Ramos (cell line): ENCODE data around the gene CLSTN1.

ENCODE experiments used
- in situ Hi-C: fragments of 300-500 bp; cut with MboI; formaldehyde crosslinking; loops from one replicate; pipeline ENCODE4 v1.14.3; 2022; ENCODE audit warnings: low sequenced_read_pairs; ENCODE audit not compliant: unreplicated experiment

Gene CLSTN1

GRCh38 chr1:9823943-9824701 is at the start of gene CLSTN1:
TSS of gene CLSTN1 (minus strand) at chr1:9823965. CDS start at chr1:9823733, 232 bp downstream.
- in situ Hi-C loops = loop anchor here (5.0 kb wide), 1 partner anchor 37 kb away; no protein-coding TSS in a partner anchor

GRCh38 chr1:9873385-9873784 is 49.6 kb upstream of the CLSTN1 start:
- in situ Hi-C loops = loop anchor here (10.0 kb wide), 1 partner anchor 161 kb away; the partner anchor contains the start of gene UBE4B

DNA sequence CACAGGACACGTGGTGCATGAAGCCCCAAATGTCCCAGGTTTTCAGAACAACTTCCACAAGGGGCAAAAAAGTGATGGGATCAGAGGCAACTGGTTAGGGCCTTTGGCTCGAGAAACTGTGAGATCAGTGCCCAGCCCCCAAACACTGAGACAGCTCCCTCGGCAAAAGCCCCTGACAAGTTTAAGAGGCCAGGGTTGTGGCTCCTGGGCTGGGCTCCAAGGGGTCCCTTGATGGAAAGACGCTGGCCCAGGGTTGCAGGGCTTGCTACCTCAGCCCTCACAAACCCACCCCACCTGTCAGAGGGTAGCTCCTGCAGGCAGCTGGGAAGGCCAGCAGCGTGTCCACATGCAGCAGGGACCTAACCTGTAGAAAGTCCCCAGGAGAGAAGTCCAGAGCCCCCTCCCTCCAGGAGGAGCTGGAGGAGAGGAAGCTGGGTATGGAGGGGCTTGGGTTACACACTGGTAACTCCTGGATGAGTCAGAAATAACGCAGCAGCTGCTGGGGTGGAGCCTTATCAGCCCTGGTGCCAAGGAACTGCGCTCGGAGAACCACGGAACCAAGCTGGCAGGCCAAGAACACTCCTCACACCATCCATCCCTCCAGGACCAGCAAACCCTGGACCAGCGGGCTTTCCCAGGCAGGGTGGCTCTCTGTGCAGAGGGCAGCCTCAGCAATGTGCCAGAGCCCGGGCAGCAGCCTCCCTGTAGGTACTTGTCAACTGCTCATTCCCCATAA is 48.8 kb upstream of the CLSTN1 start:
- in situ Hi-C loops = loop anchor here (10.0 kb wide), 1 partner anchor 162 kb away; the partner anchor contains the start of gene UBE4B

DNA sequence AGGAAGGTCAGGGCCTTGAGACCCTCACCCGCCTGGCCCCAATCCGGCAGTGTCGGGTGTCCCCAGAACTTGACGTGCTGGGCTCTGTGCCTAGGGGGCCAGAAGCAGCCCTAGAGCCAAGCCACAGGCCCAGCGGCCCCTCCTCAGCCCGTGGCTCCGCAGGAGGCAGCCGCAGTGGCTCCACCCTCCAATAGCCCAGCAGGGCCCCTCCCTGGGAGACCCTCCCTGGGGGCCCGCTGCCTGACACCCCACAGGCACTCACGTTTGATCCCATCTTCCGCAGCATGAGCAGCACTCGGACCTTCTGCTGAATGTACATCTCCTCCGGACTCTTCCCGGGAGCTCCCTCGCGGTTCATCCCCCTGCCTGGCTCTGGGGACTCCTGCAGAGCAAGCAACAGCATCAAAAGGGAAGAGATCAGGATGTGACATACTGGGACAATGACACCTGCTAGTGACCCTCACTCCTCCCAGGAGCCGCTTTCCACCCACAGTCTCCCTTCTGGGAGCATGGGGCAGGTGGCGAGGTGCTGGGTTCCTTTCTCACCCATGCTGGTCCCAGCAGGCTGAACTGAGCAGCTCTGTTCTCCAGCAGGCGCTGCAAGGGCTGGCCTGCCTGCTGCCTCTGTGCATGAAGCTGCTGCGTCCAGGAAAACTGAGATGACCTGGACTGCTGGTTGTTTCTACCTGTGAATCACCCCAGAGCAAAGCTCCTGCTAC is 48.1 kb upstream of the CLSTN1 start:
- in situ Hi-C loops = loop anchor here (10.0 kb wide), 1 partner anchor 163 kb away; the partner anchor contains the start of gene UBE4B

GRCh38 chr1:9871021-9871420 is 47.3 kb upstream of the CLSTN1 start:
- in situ Hi-C loops = loop anchor here (10.0 kb wide), 1 partner anchor 164 kb away; the partner anchor contains the start of gene UBE4B

- in situ Hi-C loops = loop anchor here (10.0 kb wide), 1 partner anchor 164 kb away; the partner anchor contains the start of gene UBE4B
These were observed 46.8 kb upstream of the CLSTN1 start for GRCh38 chr1:9870572-9870971.

GRCh38 chr1:9869831-9870251 is 46.1 kb upstream of the CLSTN1 start:
- in situ Hi-C loops = loop anchor here (5.0 to 10.0 kb wide), 4 partner anchors 83 to 243 kb away; partner anchors contain the start of gene UBE4B

DNA sequence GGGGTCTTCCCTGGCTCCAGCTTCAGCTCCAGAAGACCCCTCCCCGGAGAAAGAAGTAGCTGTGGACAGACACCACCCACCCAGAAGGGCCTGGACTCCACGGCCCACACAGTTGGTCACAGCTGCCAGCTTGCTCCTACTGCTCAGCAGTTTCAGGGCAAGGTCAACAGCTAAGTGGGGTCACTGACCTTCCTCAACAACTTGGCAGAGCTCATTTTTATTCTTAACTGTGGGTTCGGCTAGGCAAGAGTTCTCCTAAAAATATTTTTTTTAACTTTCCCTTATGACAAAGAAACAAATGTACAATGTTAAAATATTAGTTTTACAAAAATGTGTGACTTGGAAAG is 44.5 kb upstream of the CLSTN1 start:
- in situ Hi-C loops = loop anchor here (5.0 kb wide), 3 partner anchors 81 to 241 kb away; no protein-coding TSS in a partner anchor

GRCh38 chr1:9867408-9868243 is 43.9 kb upstream of the CLSTN1 start:
- in situ Hi-C loops = loop anchor here (5.0 kb wide), 3 partner anchors 80 to 240 kb away; no protein-coding TSS in a partner anchor

DNA sequence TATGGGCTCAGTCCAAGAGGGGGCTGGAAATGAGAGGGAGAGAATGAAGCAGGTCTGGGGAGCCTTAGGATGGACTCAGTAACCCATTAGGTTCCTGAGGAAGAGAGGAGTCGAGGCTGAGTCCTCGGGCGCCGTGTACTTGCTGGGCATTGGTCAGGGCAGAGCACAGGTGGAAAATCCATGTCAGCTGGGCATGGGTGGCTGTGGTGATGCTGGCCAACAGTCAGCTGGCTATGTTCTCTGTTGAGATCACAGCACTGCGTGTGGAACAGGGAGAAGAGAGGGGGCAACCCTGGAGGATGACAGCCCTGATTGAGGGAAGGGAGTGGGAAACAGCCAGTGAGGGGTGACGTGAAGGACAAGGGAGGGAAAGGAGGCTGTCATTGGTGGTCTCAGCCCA is 43.1 kb upstream of the CLSTN1 start:
- in situ Hi-C loops = loop anchor here (5.0 kb wide), 3 partner anchors 80 to 240 kb away; no protein-coding TSS in a partner anchor

DNA sequence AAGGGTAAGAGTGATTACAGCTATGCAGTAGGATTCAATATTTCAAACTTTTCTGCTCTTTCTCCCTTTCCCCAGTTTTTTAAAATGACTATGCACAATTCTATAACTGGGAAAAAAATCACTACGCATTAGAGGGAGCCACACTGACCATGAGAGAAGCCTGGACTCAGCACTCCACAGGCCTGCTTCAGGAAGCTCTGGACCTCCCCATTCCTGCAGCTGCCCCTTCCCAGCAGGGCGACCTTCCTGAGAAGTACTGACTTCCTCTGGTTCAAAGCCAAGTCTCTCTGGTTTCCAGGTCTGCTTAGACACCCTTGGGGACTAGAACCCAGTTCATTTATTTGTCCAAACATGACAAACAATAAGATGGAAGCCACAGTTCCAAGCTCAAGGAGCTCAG is 42.0 kb upstream of the CLSTN1 start:
- in situ Hi-C loops = loop anchor here (5.0 kb wide), 3 partner anchors 78 to 238 kb away; no protein-coding TSS in a partner anchor

DNA sequence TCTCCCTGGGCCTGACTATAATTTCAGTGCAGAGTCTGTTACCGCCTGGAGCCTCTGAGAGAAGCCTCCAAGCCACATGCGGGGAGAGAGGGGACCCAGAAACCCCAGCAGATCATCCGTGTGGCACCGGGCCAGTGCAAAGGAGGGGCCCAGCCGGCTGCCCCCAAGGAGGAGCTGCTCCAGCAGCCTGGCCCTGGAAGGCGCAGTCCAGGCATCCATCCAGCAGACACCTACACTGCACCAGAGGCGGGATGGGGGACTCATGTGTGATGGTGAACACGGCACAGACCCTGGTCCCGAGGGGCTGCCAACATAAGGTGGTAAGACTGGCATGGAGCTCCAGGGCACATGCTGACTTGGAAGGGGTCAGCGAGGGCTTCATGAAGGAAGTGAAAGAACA is 39.6 kb upstream of the CLSTN1 start:
- in situ Hi-C loops = no loop called here

- in situ Hi-C loops = no loop called here
These were observed 37.6 kb upstream of the CLSTN1 start for GRCh38 chr1:9861360-9861759.

- in situ Hi-C loops = no loop called here
These were observed 37.1 kb upstream of the CLSTN1 start for GRCh38 chr1:9860887-9861286.

- in situ Hi-C loops = no loop called here
These were observed 35.7 kb upstream of the CLSTN1 start for GRCh38 chr1:9859281-9860014.

DNA sequence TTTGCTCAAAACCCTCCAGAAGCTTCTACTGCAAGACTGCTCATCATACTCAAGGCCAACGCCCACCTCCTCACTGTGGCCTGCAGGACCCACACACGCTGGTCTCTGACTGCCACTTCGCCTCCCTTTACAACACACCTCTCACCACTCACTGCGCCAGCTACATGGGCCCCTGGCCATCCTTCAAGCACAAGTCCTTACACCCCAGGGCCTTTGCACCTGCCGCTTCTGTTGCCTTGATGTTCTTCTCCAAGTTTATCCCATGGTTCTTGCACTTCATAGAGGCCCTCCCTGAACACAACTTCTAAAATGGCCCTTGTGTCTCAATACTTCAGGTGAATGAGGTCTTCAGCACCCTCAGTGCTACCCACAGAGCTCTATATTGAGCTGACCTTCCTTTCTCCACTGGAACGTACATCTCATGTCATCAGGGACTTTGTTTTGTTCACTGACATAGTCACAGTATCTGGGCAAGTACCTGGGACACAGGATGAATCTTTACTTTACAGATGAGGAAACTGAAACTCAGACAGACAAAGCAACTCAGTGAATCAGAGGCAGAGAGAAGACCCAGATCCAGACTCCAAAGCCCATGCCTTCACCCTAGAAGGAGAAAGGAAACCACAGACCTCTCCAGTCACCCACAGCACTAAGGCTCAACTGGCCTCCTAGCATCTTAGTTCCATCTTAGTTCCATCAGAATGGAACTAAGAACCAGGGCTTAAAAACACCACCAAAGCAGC is 34.7 kb upstream of the CLSTN1 start:
- in situ Hi-C loops = no loop called here

GRCh38 chr1:9855186-9855585 is 31.4 kb upstream of the CLSTN1 start:
- in situ Hi-C loops = no loop called here

GRCh38 chr1:9853249-9853595 is 29.5 kb upstream of the CLSTN1 start:
- in situ Hi-C loops = no loop called here
